CD14-positive monocyte (primary cell): ENCODE results near the gene ATP11A. TPM values are rescaled to one million over a fixed set of nuclear protein-coding genes. Genes with fewer than 3 reads are reported as not detected.

Experiments
- DNase-seq, 3 donors: peaks; one replicate each; pipeline ENCODE4 v3.0.0-alpha.2; 2011 to 2022
- H2AFZ ChIP-seq: 2 replicates; pipeline ENCODE4 v1.6.0; 2012; ENCODE audit warnings: mild to moderate bottlenecking, low read depth, low read length, inconsistent platforms; ENCODE audit not compliant: insufficient read depth, poor library complexity, severe bottlenecking
- H3K27ac ChIP-seq, 2 donors: 1 replicate in 1 of 2; 2 replicates in 1 of 2; pipeline ENCODE4 v1.5.1; 2012 to 2013; ENCODE audit warnings: low read length in 2 of 2, control low read depth in 1 of 2, inconsistent platforms in 1 of 2, low read depth in 1 of 2, mild to moderate bottlenecking in 1 of 2
- H3K27me3 ChIP-seq, 2 donors: one replicate each; pipeline versions ENCODE4 v1.6.0 to v1.6.1; 2011 to 2013; ENCODE audit warnings: low read length in 2 of 2; ENCODE audit not compliant: control insufficient read depth in 2 of 2, insufficient read depth in 2 of 2
- H3K36me3 ChIP-seq, 2 donors: replicated peaks in 1 of 2; 1 replicate in 1 of 2; 2 replicates in 1 of 2; pipeline versions ENCODE4 v1.5.1 to v1.6.1; 2012 to 2013; ENCODE audit warnings: low read length in 2 of 2, control low read depth in 1 of 2, inconsistent platforms in 1 of 2, mild to moderate bottlenecking in 1 of 2; ENCODE audit not compliant: insufficient read depth in 2 of 2, control insufficient read depth in 1 of 2
- H3K4me1 ChIP-seq, 2 donors: 1 replicate in 1 of 2; 2 replicates in 1 of 2; pipeline versions ENCODE4 v1.5.1 to v1.6.1; 2012 to 2013; ENCODE audit warnings: low read length in 2 of 2, control low read depth in 1 of 2, inconsistent platforms in 1 of 2, mild to moderate bottlenecking in 1 of 2, moderate library complexity in 1 of 2; ENCODE audit not compliant: insufficient read depth in 2 of 2, control insufficient read depth in 1 of 2
- H3K4me2 ChIP-seq: replicated peaks from 2 replicates; pipeline ENCODE3; 2012; ENCODE audit warnings: low read length, moderate library complexity, mild to moderate bottlenecking; ENCODE audit not compliant: poor library complexity, severe bottlenecking; ENCODE audit errors: extremely low read depth
- H3K4me3 ChIP-seq, 3 experiments: fragments of 200-600 bp in 1 of 3; sonication (generic) in 1 of 3; replicated peaks in 1 of 3; 1 replicate in 2 of 3; 2 replicates in 1 of 3; pipeline ENCODE4 v1.5.1; 2011 to 2013; ENCODE audit warnings: low read length in 3 of 3, mild to moderate bottlenecking in 3 of 3, control low read depth in 2 of 3, low read depth in 2 of 3, inconsistent platforms in 1 of 3, moderate library complexity in 1 of 3
- H3K79me2 ChIP-seq: 2 replicates; pipeline ENCODE4 v1.6.0; 2012; ENCODE audit warnings: mild to moderate bottlenecking, control low read depth, inconsistent platforms, low read length, moderate library complexity; ENCODE audit not compliant: insufficient read depth
- H3K9ac ChIP-seq: 2 replicates; pipeline ENCODE4 v1.6.0; 2017; ENCODE audit warnings: low read length, mild to moderate bottlenecking; ENCODE audit not compliant: insufficient read depth, poor library complexity, severe bottlenecking
- H3K9me3 ChIP-seq, 2 donors: replicated peaks in 1 of 2; 1 replicate in 1 of 2; 2 replicates in 1 of 2; pipeline versions ENCODE4 v1.5.1 to v1.6.1; 2012 to 2013; ENCODE audit warnings: low read length in 2 of 2, control low read depth in 1 of 2; ENCODE audit not compliant: control insufficient read depth in 1 of 2, insufficient read depth in 1 of 2
- H4K20me1 ChIP-seq: 2 replicates; pipeline ENCODE4 v1.6.0; 2012; ENCODE audit warnings: mild to moderate bottlenecking, low read length, control low read depth, moderate library complexity; ENCODE audit not compliant: insufficient read depth
- H3K27ac Mint-ChIP-seq, 7 donors: one replicate each; pipeline ENCODE4 v1.8.0; 2020; ENCODE audit warnings: mild to moderate bottlenecking in 7 of 7, mixed read lengths in 7 of 7, moderate library complexity in 6 of 7, inconsistent platforms in 2 of 7
- H3K27me3 Mint-ChIP-seq, 3 donors: one replicate each; pipeline ENCODE4 v1.8.0; 2021 to 2022; ENCODE audit warnings: low read depth in 3 of 3, mild to moderate bottlenecking in 3 of 3, mixed read lengths in 3 of 3, moderate library complexity in 3 of 3, inconsistent platforms in 1 of 3
- H3K36me3 Mint-ChIP-seq, 2 donors: one replicate each; pipeline ENCODE4 v1.8.0; 2020; ENCODE audit warnings: mixed read lengths in 2 of 2, inconsistent platforms in 1 of 2, mild to moderate bottlenecking in 1 of 2
- H3K4me1 Mint-ChIP-seq: one replicate; pipeline ENCODE4 v1.8.0; 2020; ENCODE audit warnings: mild to moderate bottlenecking, mixed read lengths
- H3K4me3 Mint-ChIP-seq, 2 donors: one replicate each; pipeline ENCODE4 v1.8.0; 2020; ENCODE audit warnings: mild to moderate bottlenecking in 2 of 2, mixed read lengths in 2 of 2, moderate library complexity in 1 of 2
- H3K9me3 Mint-ChIP-seq, 7 donors: one replicate each; pipeline ENCODE4 v1.8.0; 2020 to 2022; ENCODE audit warnings: mixed read lengths in 7 of 7, mild to moderate bottlenecking in 6 of 7, moderate library complexity in 6 of 7, inconsistent platforms in 2 of 7
- WGBS: methylation state at CpG from one replicate; pipeline ENCODE4 v1.1.5; 2013; ENCODE audit warnings: missing lambda C conversion rate; ENCODE audit not compliant: insufficient coverage; 5-methylcytosine and 5-hydroxymethylcytosine counted together
- intact Hi-C, 2 donors: fragments of 100-400 bp; cut with micrococcal nuclease; formaldehyde crosslinking; loops; one replicate each; pipeline versions ENCODE4 v1.15.0 to v1.15.1; 2023
- polyA plus RNA-seq, 3 donors: library from polyadenylated mRNA; depleted of rRNA in 1 of 3; unstranded in 2 of 3; stranded (reverse) in 1 of 3; fragments of 300-500 nt in 2 of 3; fragments of >200 nt in 1 of 3; fragmentation: Illumina TruSeq in 2 of 3; gene quantifications; 1 replicate in 2 of 3; 2 replicates in 1 of 3; pipeline ENCODE4 v1.2.3, GENCODE V29; 2012 to 2021
- TF ChIP-seq, protein P1 (sequence below): fragments of 200-600 bp; IDR thresholded peaks from one replicate; pipeline ENCODE4 v1.8.0; 2022; ENCODE audit warnings: antibody characterized with exemption, mild to moderate bottlenecking

ATP11A gene
- polyA plus RNA-seq, 3 donors, result 7.2 to 45.4 (median 7.6) TPM

DNA sequence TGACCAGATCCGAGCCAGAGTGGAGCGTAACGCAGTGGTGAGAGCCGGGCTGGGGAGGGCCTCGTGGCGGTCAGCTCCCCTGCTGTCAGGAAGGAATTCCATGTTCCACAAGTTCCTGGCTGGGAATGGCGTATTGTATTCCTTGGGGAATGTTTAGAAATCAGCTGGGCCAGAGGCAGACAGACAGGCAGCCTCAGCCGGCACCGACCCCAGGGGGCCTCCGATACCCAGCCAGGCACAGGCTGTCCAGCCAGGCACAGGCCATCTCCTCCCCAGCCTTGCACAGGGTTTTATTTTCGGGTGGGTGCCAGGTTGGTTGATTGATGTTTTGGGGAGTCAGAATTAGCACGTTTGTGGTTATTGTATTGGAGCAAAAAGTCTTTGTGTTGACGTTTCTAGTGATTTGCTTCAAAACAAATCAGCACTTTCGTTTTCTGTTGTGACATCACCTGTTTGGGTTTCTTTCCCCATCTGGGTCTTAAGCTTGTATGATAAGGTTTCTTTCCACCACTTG, 152.6 kb downstream of the ATP11A start:
- WGBS, result 96% methylated on average over 12 of the region's 14 CpGs
- Mint-ChIP-seq H3K9me3 (peaks cover 5 to 22% (median 10%) of the 10 kb centered on the region in 7 donors), H3K27me3 (peaks cover 0 to 3% (median 0%) of the 10 kb centered on the region in 3 donors), H3K36me3 (peaks cover 73 to 86% of the 10 kb centered on the region in 2 donors), H3K4me3 (no peak overlapping the region), H3K4me1 (no peaks in the 10 kb centered on the region), H3K27ac (no peak overlapping the region)
- Histone ChIP-seq H3K4me3 (no peak overlapping the region), H3K4me1 (no peaks in the 10 kb centered on the region), H3K9ac (no peak overlapping the region), H2AFZ (no peak overlapping the region), H3K4me2 (no peak overlapping the region), H3K27ac (no peak overlapping the region), H3K36me3 (peaks cover 89 to 99% of the 10 kb centered on the region in 2 donors), H3K9me3 (peaks cover 0 to 17% of the 10 kb centered on the region in 2 donors), H4K20me1 (peaks cover 37% of the 10 kb centered on the region), H3K27me3 (no peaks in the 10 kb centered on the region), H3K79me2 (no peaks in the 10 kb centered on the region)
- intact Hi-C loops, result no loop called here
- TF ChIP-seq, protein P1, sequence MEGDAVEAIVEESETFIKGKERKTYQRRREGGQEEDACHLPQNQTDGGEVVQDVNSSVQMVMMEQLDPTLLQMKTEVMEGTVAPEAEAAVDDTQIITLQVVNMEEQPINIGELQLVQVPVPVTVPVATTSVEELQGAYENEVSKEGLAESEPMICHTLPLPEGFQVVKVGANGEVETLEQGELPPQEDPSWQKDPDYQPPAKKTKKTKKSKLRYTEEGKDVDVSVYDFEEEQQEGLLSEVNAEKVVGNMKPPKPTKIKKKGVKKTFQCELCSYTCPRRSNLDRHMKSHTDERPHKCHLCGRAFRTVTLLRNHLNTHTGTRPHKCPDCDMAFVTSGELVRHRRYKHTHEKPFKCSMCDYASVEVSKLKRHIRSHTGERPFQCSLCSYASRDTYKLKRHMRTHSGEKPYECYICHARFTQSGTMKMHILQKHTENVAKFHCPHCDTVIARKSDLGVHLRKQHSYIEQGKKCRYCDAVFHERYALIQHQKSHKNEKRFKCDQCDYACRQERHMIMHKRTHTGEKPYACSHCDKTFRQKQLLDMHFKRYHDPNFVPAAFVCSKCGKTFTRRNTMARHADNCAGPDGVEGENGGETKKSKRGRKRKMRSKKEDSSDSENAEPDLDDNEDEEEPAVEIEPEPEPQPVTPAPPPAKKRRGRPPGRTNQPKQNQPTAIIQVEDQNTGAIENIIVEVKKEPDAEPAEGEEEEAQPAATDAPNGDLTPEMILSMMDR, result no peak
- no peak for DNase-seq

DNA sequence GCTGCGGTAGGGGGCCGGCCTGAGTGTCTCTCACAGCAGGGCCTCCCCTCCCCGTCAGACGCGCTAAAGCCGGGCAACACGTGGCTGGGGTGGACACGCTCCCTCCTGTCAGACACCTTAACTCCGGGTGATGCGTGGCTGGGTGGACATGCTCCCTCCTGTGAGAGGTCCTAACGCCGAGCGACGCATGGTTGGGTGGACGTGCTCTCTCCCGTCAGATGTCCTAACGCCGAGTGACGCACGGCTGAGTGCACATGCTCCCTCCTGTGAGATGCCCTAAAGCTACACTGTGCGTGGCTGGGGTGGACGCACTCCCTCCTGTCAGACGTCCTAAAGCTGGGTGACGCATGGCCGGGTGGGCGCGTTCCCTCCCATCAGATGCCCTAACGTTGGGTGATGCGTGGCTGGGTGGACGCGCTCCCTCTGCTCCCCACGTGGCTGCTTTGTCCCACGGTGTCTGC, 153.1 kb downstream of the ATP11A start:
- H3K4me2 ChIP-seq, result no peak overlapping the region
- peaks cover 0 to 3% (median 0%) of the 10 kb centered on the region in 3 donors for H3K27me3 Mint-ChIP-seq
- H3K27me3 ChIP-seq, result no peaks in the 10 kb centered on the region
- peaks cover 5 to 22% (median 10%) of the 10 kb centered on the region in 7 donors for H3K9me3 Mint-ChIP-seq
- no peaks in the 10 kb centered on the region for H3K79me2 ChIP-seq
- H2AFZ ChIP-seq, result no peak overlapping the region
- no peak overlapping the region for H3K4me3 Mint-ChIP-seq
- H4K20me1 ChIP-seq, result peaks cover 42% of the 10 kb centered on the region
- no peak overlapping the region for H3K27ac ChIP-seq
- H3K36me3 ChIP-seq, result peaks cover 89 to 99% of the 10 kb centered on the region in 2 donors
- no peak overlapping the region for H3K27ac Mint-ChIP-seq
- WGBS, result 99% methylated on average over 33 of the region's 33 CpGs
- H3K9ac ChIP-seq, result no peak overlapping the region
- intact Hi-C loops, result no loop called here
- TF ChIP-seq, protein P1, result no peak
- H3K4me1 ChIP-seq, result no peaks in the 10 kb centered on the region
- H3K36me3 Mint-ChIP-seq, result peaks cover 71 to 86% of the 10 kb centered on the region in 2 donors
- H3K9me3 ChIP-seq, result peaks cover 0 to 17% of the 10 kb centered on the region in 2 donors
- no peak overlapping the region for H3K4me3 ChIP-seq
- no peaks in the 10 kb centered on the region for H3K4me1 Mint-ChIP-seq
- DNase-seq, result no peak
